GM12878 (cell line): ENCODE measurements around the gene ACVR1B. TPM values are rescaled to one million over a fixed set of nuclear protein-coding genes. Genes with fewer than 3 reads are reported as not detected.

Experiments
- CEBPB ChIP-seq, 2 experiments: fragments of 150-350 bp in 1 of 2; IDR thresholded peaks; 2 replicates each; pipeline ENCODE4 v1.6.1; 2012 to 2014; ENCODE audit warnings: low read depth in 2 of 2, low read length in 2 of 2, borderline replicate concordance in 1 of 2, inconsistent platforms in 1 of 2
- CREM ChIP-seq: IDR thresholded peaks from 2 replicates; pipeline ENCODE4 v1.6.1; 2014; ENCODE audit warnings: antibody characterized with exemption, low read depth
- DPF2 ChIP-seq: fragments of 450-650 bp; IDR thresholded peaks from 2 replicates; pipeline ENCODE4 v1.6.1; 2017; ENCODE audit warnings: mild to moderate bottlenecking
- ESRRA ChIP-seq: IDR thresholded peaks from 2 replicates; pipeline ENCODE4 v1.6.1; 2012; ENCODE audit warnings: mild to moderate bottlenecking, low read length, improper control_type of control experiment
- HSF1 ChIP-seq: fragments of 150-350 bp; IDR thresholded peaks from 2 replicates; pipeline ENCODE4 v1.6.1; 2014; ENCODE audit warnings: mild to moderate bottlenecking, low read depth, low read length
- KLF5 ChIP-seq: fragments of 450-650 bp; IDR thresholded peaks from 2 replicates; pipeline ENCODE4 v1.6.1; 2014; ENCODE audit warnings: mild to moderate bottlenecking; ENCODE audit not compliant: partially characterized antibody
- MEF2B ChIP-seq: fragments of 450-650 bp; IDR thresholded peaks from 2 replicates; pipeline ENCODE4 v1.6.1; 2018; ENCODE audit warnings: mild to moderate bottlenecking, moderate library complexity; ENCODE audit not compliant: partially characterized antibody, poor library complexity, severe bottlenecking
- MTA2 ChIP-seq: fragments of 450-650 bp; IDR thresholded peaks from 2 replicates; pipeline ENCODE4 v1.6.1; 2016; ENCODE audit warnings: low read depth, mild to moderate bottlenecking, moderate library complexity
- MTA3 ChIP-seq: IDR thresholded peaks from 2 replicates; pipeline ENCODE4 v1.6.1; 2012; ENCODE audit warnings: low read length, inconsistent platforms, borderline replicate concordance
- MYC ChIP-seq: IDR thresholded peaks from 2 replicates; pipeline ENCODE4 v1.6.1; 2011; ENCODE audit warnings: mild to moderate bottlenecking, low read length, moderate library complexity, inconsistent platforms; ENCODE audit not compliant: insufficient read depth, insufficient replicate concordance, insufficient read length, severe bottlenecking
- NRF1 ChIP-seq: conservative IDR thresholded peaks from 2 replicates; pipeline ENCODE4 v1.6.1; 2011; ENCODE audit warnings: mild to moderate bottlenecking, low read depth, low read length, improper control_type of control experiment
- PBX3 ChIP-seq: IDR thresholded peaks from 2 replicates; pipeline ENCODE4 v1.6.1; 2011; ENCODE audit warnings: mild to moderate bottlenecking, low read depth, low read length, moderate library complexity; ENCODE audit not compliant: insufficient replicate concordance
- POU2F2 ChIP-seq: IDR thresholded peaks from 3 replicates; pipeline ENCODE4 v1.6.1; 2011; ENCODE audit warnings: low read depth, mild to moderate bottlenecking, low read length, borderline replicate concordance
- SMARCA5 ChIP-seq: fragments of 450-650 bp; IDR thresholded peaks from 2 replicates; pipeline ENCODE4 v1.6.1; 2017; ENCODE audit warnings: mild to moderate bottlenecking
- STAT1 ChIP-seq: fragments of 450-650 bp; conservative IDR thresholded peaks from 2 replicates; pipeline ENCODE4 v1.6.1; 2014; ENCODE audit warnings: antibody characterized with exemption, mild to moderate bottlenecking
- SUZ12 ChIP-seq: fragments of 200-600 bp; sonication (generic); IDR thresholded peaks from one replicate; pipeline ENCODE4 v1.6.1; 2018; ENCODE audit warnings: antibody characterized with exemption, mild to moderate bottlenecking; ENCODE audit not compliant: unreplicated experiment
- TAF1 ChIP-seq: IDR thresholded peaks from 2 replicates; pipeline ENCODE4 v1.6.1; 2011; ENCODE audit warnings: mild to moderate bottlenecking, low read depth, low read length, borderline replicate concordance
- TCF3 ChIP-seq: IDR thresholded peaks from 2 replicates; pipeline ENCODE4 v1.6.1; 2012; ENCODE audit warnings: low read depth, mild to moderate bottlenecking, low read length, borderline replicate concordance; ENCODE audit not compliant: insufficient read depth
- TCF7 ChIP-seq: IDR thresholded peaks from 2 replicates; pipeline ENCODE4 v1.6.1; 2014; ENCODE audit warnings: antibody characterized with exemption, borderline replicate concordance
- USF2 ChIP-seq: IDR thresholded peaks from 2 replicates; pipeline ENCODE4 v1.6.1; 2011; ENCODE audit warnings: low read depth, low read length, improper control_type of control experiment, borderline replicate concordance
- ZBED1 ChIP-seq: IDR thresholded peaks from 2 replicates; pipeline ENCODE4 v1.6.1; 2016; ENCODE audit warnings: borderline replicate concordance
- ZBTB11 ChIP-seq: fragments of 450-650 bp; formaldehyde crosslinking; IDR thresholded peaks from 2 replicates; pipeline ENCODE4 v1.5.0; 2022; ENCODE audit warnings: mild to moderate bottlenecking, missing genetic modification characterization
- ZNF24 ChIP-seq: fragments of 450-650 bp; IDR thresholded peaks from 2 replicates; pipeline ENCODE4 v1.6.1; 2017; ENCODE audit warnings: antibody characterized with exemption, mild to moderate bottlenecking
- ZNF384 ChIP-seq: IDR thresholded peaks from 2 replicates; pipeline ENCODE4 v1.6.1; 2012; ENCODE audit warnings: low read depth, mild to moderate bottlenecking, low read length, improper control_type of control experiment, borderline replicate concordance
- polyA plus RNA-seq, 11 experiments: library from polyadenylated mRNA; depleted of rRNA in 4 of 11; unstranded in 6 of 11; stranded (reverse) in 5 of 11; fragments of >200 nt; fragmentation: Nextera tagmentation in 4 of 11; fragmentation: Illumina TruSeq in 1 of 11; extraction: Ambion mirVana in 4 of 11; extraction: Trizol in 1 of 11; gene quantifications; 1 replicate in 1 of 11; 2 replicates in 10 of 11; pipeline versions ENCODE4 v1.2.1 to v1.2.3, GENCODE V29; 2011 to 2016; ENCODE audit warnings: inconsistent platforms in 2 of 11, missing spikeins in 2 of 11, low read depth in 1 of 11
- total RNA-seq, 4 experiments: library from RNA; depleted of rRNA in 3 of 4; stranded (reverse); fragments of >200 nt in 3 of 4; fragmentation: Illumina TruSeq in 1 of 4; extraction: Trizol in 1 of 4; gene quantifications; 2 replicates each; pipeline versions ENCODE4 v1.2.1 to v1.2.3, GENCODE V29; 2013 to 2021

Gene ACVR1B
- total and polyA plus RNA-seq, 10 of the 15 experiments (the other 5 are each of a cell fraction or from before 2014, with no cell fraction given): 0.02 to 0.69 (median 0.16) TPM; not detected in 2

GRCh38 chr12:51971679-51972421, 20.4 kb downstream of the ACVR1B start (continued):
- TF ChIP-seq ZBED1: no peak
- TF ChIP-seq ZNF24: no peak
- no peak for TF ChIP-seq PBX3
- no peak for TF ChIP-seq CEBPB (IDR thresholded peaks at IDR 0.05; ENCODE audit: borderline replicate concordance in 1 of 2, low read depth in 2 of 2, low read length in 2 of 2)
- peak; percentile 49 for TF ChIP-seq MTA2
- no peak for TF ChIP-seq ZBTB11 (CRISPR knock-in tag)
- no peak for TF ChIP-seq TCF3
- no peak for TF ChIP-seq MEF2B
- no peak for TF ChIP-seq NRF1
- TF ChIP-seq TCF7: no peak
- TF ChIP-seq STAT1: no peak
- no peak for TF ChIP-seq MTA3
- TF ChIP-seq ZNF384: no peak
- no peak for TF ChIP-seq KLF5
- TF ChIP-seq ESRRA: no peak
- TF ChIP-seq HSF1: no peak
- 0 out of 2 replicates have a peak, but pooled peaks have one; percentile 18 for TF ChIP-seq CREM
- no peak for TF ChIP-seq SUZ12
- no peak for TF ChIP-seq TAF1
- TF ChIP-seq USF2: no peak
- no peak for TF ChIP-seq SMARCA5
- TF ChIP-seq POU2F2: peak; percentile 50; the same call in 1 of the 3 replicates
- no peak for TF ChIP-seq DPF2
- TF ChIP-seq MYC: no peak
